Lung (tissue), 12 donors: ENCODE results near the gene ZNF775. TPM values are rescaled to one million over a fixed set of nuclear protein-coding genes. Genes with fewer than 3 reads are reported as not detected.
A peak's percentile ranks its signal among the peaks of the same experiment; 100 is the strongest.

Source experiments
- ATAC-seq: fragments of 200-7000 bp; cut with Tn5 transposase; one replicate; pipeline ENCODE4 v1.9.1; 2020; ENCODE audit warnings: moderate number of reproducible peaks; ENCODE audit not compliant: insufficient read depth, low FRiP score
- DNase-seq, 3 donors: peaks; one replicate each; pipeline ENCODE4 v3.0.0-alpha.2; 2013 to 2017
- H3K27ac ChIP-seq, 2 donors: one replicate each; pipeline ENCODE4 v1.5.1; 2013; ENCODE audit warnings: mild to moderate bottlenecking in 2 of 2, moderate library complexity in 2 of 2, control low read depth in 1 of 2, inconsistent platforms in 1 of 2, low read depth in 1 of 2, low read length in 1 of 2
- H3K27me3 ChIP-seq, 3 donors: one replicate each; pipeline ENCODE4 v1.5.1; 2013; ENCODE audit warnings: low read length in 2 of 3; ENCODE audit not compliant: control insufficient read depth in 3 of 3, insufficient read depth in 3 of 3
- H3K36me3 ChIP-seq, 4 donors: one replicate each; pipeline ENCODE4 v1.5.1; 2013; ENCODE audit warnings: low read length in 4 of 4, mild to moderate bottlenecking in 1 of 4, moderate library complexity in 1 of 4; ENCODE audit not compliant: control insufficient read depth in 4 of 4, insufficient read depth in 4 of 4
- H3K4me1 ChIP-seq, 5 donors: one replicate each; pipeline ENCODE4 v1.5.1; 2013; ENCODE audit warnings: low read length in 5 of 5, mild to moderate bottlenecking in 2 of 5, moderate library complexity in 1 of 5; ENCODE audit not compliant: control insufficient read depth in 5 of 5, insufficient read depth in 5 of 5
- H3K4me3 ChIP-seq: one replicate; pipeline ENCODE4 v1.5.1; 2013; ENCODE audit warnings: mild to moderate bottlenecking, control low read depth, moderate library complexity
- H3K9ac ChIP-seq, 2 donors: one replicate each; pipeline ENCODE4 v1.5.1; 2013; ENCODE audit warnings: low read length in 2 of 2, control low read depth in 1 of 2; ENCODE audit not compliant: insufficient read depth in 1 of 2
- H3K9me3 ChIP-seq, 4 donors: one replicate each; pipeline ENCODE4 v1.5.1; 2013; ENCODE audit warnings: low read length in 3 of 4, mild to moderate bottlenecking in 1 of 4, moderate library complexity in 1 of 4; ENCODE audit not compliant: control insufficient read depth in 4 of 4, insufficient read depth in 3 of 4
- WGBS, 2 donors: extraction: QIAGEN DNeasy Blood & Tissue Kit; methylation state at CpG; one replicate each; pipeline ENCODE4 v1.1.7; 2013; 5-methylcytosine and 5-hydroxymethylcytosine counted together
- polyA plus RNA-seq, 2 donors: library from polyadenylated mRNA; stranded (reverse); fragments of 200-250 nt; gene quantifications; one replicate each; pipeline ENCODE4 v1.2.1, GENCODE V29; 2013
- total RNA-seq, 2 donors: library from RNA; depleted of rRNA in 1 of 2; stranded (reverse); fragments of >200 nt in 1 of 2; gene quantifications; one replicate each; pipeline ENCODE4 v1.2.1, GENCODE V29; 2014 to 2021
- TF ChIP-seq, protein P1 (sequence below): IDR thresholded peaks from 2 replicates; pipeline ENCODE4 v1.5.1; 2012; ENCODE audit warnings: mild to moderate bottlenecking; ENCODE audit errors: control extremely low read depth, extremely low read depth
- donor health status: control.
- donor health status: control.
- donor health status: Bipolar disorder and iron deficiency.
- donor health status: healthy.
- donor health status: DM: yes; HTN: yes; CAD: no.

The ZNF775 gene
- total and polyA plus RNA-seq, 4 donors: 1.4 to 5.4 (median 3.8) TPM

DNA sequence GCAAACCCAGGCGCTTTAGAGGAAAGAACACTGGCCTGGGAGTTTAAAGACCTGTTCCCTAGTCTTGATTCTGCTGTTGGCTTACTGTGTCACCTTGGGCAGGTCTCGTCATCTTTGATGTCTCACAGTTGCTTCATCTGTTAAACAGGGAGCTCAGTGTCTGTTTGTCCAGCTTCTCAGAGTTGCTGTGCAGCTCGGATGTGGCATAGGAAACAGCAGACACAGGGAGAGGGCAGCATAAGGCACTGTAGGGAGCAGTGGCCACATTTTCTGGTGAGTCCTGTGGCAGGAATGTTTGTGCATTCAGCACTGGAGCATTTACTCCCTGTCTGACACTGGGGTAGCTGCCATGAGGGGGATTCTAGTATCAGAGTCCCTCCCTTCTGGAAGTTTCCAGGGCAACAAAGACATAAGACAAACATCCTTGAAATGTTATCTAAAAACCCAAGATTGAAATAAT is 8.5 kb upstream of the ZNF775 start:
- Histone ChIP-seq H3K9ac (no peak overlapping the region), H3K27me3 (no peaks in the 10 kb centered on the region), H3K27ac (peak overlapping the region in 1 of 2 donors; percentile 97), H3K4me1 (peaks cover 0 to 30% (median 7%) of the 10 kb centered on the region in 5 donors), H3K9me3 (no peaks in the 10 kb centered on the region), H3K36me3 (peaks cover 0 to 40% (median 19%) of the 10 kb centered on the region in 4 donors), H3K4me3 (no peak overlapping the region)
- WGBS, 2 donors: 77 to 84% methylated on average over 3 of the region's 3 CpGs
- TF ChIP-seq, protein P1, sequence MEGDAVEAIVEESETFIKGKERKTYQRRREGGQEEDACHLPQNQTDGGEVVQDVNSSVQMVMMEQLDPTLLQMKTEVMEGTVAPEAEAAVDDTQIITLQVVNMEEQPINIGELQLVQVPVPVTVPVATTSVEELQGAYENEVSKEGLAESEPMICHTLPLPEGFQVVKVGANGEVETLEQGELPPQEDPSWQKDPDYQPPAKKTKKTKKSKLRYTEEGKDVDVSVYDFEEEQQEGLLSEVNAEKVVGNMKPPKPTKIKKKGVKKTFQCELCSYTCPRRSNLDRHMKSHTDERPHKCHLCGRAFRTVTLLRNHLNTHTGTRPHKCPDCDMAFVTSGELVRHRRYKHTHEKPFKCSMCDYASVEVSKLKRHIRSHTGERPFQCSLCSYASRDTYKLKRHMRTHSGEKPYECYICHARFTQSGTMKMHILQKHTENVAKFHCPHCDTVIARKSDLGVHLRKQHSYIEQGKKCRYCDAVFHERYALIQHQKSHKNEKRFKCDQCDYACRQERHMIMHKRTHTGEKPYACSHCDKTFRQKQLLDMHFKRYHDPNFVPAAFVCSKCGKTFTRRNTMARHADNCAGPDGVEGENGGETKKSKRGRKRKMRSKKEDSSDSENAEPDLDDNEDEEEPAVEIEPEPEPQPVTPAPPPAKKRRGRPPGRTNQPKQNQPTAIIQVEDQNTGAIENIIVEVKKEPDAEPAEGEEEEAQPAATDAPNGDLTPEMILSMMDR: no peak
- ATAC-seq (no peak), DNase-seq (no peak)

DNA sequence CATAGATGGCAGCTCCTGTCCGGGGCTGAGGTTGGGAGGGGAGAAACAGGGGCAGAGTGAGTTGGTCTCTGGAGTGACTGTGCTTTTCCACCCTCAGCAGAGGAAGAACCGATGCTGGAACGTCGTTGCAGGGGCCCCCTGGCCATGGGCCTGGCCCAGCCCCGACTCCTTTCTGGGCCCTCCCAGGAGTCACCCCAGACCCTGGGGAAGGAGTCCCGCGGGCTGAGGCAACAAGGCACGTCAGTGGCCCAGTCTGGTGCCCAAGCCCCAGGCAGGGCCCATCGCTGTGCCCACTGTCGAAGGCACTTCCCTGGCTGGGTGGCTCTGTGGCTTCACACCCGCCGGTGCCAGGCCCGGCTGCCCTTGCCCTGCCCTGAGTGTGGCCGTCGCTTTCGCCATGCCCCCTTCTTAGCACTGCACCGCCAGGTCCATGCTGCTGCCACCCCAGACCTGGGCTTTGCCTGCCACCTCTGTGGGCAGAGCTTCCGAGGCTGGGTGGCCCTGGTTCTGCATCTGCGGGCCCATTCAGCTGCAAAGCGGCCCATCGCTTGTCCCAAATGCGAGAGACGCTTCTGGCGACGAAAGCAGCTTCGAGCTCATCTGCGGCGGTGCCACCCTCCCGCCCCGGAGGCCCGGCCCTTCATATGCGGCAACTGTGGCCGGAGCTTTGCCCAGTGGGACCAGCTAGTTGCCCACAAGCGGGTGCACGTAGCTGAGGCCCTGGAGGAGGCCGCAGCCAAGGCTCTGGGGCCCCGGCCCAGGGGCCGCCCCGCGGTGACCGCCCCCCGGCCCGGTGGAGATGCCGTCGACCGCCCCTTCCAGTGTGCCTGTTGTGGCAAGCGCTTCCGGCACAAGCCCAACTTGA is 7.8 kb upstream of the ZNF775 start:
- ATAC-seq (no peak), DNase-seq (no peak)
- H3K4me3 ChIP-seq: no peak overlapping the region
- H3K27ac ChIP-seq: no peak overlapping the region
- no peaks in the 10 kb centered on the region for H3K9me3 ChIP-seq
- 91% methylated on average over 41 to 48 of the region's 48 CpGs for WGBS, 2 donors
- no peak overlapping the region for H3K9ac ChIP-seq
- no peaks in the 10 kb centered on the region for H3K27me3 ChIP-seq
- TF ChIP-seq, protein P1: no peak
- peaks cover 0 to 30% (median 7%) of the 10 kb centered on the region in 5 donors for H3K4me1 ChIP-seq
- H3K36me3 ChIP-seq: peaks cover 0 to 40% (median 19%) of the 10 kb centered on the region in 4 donors

DNA sequence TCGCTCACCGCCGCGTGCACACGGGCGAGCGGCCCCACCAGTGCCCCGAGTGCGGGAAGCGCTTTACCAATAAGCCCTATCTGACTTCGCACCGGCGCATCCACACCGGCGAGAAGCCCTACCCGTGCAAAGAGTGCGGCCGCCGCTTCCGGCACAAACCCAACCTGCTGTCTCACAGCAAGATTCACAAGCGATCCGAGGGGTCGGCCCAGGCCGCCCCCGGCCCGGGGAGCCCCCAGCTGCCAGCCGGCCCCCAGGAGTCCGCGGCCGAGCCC is 7.2 kb upstream of the ZNF775 start:
- Histone ChIP-seq H3K9me3 (no peaks in the 10 kb centered on the region), H3K4me3 (no peak overlapping the region), H3K27me3 (no peaks in the 10 kb centered on the region), H3K27ac (no peak overlapping the region), H3K9ac (no peak overlapping the region), H3K4me1 (peaks cover 0 to 30% (median 7%) of the 10 kb centered on the region in 5 donors), H3K36me3 (peaks cover 0 to 40% (median 19%) of the 10 kb centered on the region in 4 donors)
- DNase-seq (no peak), ATAC-seq (no peak)
- TF ChIP-seq, protein P1: no peak
- WGBS, 2 donors: 96 to 97% methylated on average over 30 of the region's 30 CpGs
